WERI-Rb-1 (cell line): ENCODE data around the gene SLC4A5.
A peak's percentile ranks its signal among the peaks of the same experiment; 100 is the strongest.

ENCODE experiments used
- DNase-seq: peaks from one replicate; pipeline ENCODE4 v3.0.0-alpha.2; 2020
- H3K27ac ChIP-seq: fragments of 250-450 bp; sonication (Bioruptor Pico); 2 replicates; pipeline ENCODE4 v1.5.1; 2020; ENCODE audit warnings: mild to moderate bottlenecking, moderate library complexity
- H3K27me3 ChIP-seq: fragments of 250-450 bp; sonication (Bioruptor Pico); 2 replicates; pipeline ENCODE4 v1.5.1; 2021; ENCODE audit warnings: mild to moderate bottlenecking, low read depth, moderate library complexity; ENCODE audit not compliant: insufficient read depth, severe bottlenecking
- H3K36me3 ChIP-seq: fragments of 250-450 bp; sonication (Bioruptor Pico); 2 replicates; pipeline ENCODE4 v1.5.1; 2020; ENCODE audit warnings: mild to moderate bottlenecking, moderate library complexity
- H3K4me3 ChIP-seq: 2 replicates; pipeline ENCODE4 v1.5.1; 2011; ENCODE audit warnings: low read depth, mild to moderate bottlenecking, control low read depth, low read length
- H3K9me3 ChIP-seq: fragments of 250-450 bp; sonication (Bioruptor Pico); 2 replicates; pipeline ENCODE4 v1.5.1; 2021; ENCODE audit warnings: mild to moderate bottlenecking, moderate library complexity; ENCODE audit not compliant: severe bottlenecking
- TF ChIP-seq, protein P1 (sequence below): IDR thresholded peaks from 2 replicates; pipeline ENCODE4 v1.5.1; 2011; ENCODE audit warnings: low read depth, mild to moderate bottlenecking, control low read depth, inconsistent platforms, low read length

Gene SLC4A5

DNA sequence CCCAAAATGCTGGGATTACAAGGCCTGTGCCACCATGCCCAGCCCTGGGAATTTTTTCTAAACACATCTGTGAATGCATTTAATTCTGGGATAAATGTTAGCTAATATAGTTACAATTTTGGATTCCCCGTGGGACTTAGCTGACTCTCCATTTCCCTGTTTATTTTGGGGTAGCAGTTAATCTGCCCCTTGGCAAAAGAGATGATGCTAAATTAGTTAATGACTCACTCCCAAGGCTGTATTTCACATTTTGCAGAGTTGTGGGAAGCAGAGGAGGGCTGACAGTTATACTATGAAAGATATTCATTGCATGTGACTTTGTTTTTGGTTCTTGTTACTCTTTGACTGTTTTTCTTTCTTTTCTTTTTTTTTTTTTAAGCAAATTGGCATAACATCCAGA, 141.6 kb downstream of the SLC4A5 start:
- no peak overlapping the region for H3K4me3 ChIP-seq
- TF ChIP-seq, protein P1, sequence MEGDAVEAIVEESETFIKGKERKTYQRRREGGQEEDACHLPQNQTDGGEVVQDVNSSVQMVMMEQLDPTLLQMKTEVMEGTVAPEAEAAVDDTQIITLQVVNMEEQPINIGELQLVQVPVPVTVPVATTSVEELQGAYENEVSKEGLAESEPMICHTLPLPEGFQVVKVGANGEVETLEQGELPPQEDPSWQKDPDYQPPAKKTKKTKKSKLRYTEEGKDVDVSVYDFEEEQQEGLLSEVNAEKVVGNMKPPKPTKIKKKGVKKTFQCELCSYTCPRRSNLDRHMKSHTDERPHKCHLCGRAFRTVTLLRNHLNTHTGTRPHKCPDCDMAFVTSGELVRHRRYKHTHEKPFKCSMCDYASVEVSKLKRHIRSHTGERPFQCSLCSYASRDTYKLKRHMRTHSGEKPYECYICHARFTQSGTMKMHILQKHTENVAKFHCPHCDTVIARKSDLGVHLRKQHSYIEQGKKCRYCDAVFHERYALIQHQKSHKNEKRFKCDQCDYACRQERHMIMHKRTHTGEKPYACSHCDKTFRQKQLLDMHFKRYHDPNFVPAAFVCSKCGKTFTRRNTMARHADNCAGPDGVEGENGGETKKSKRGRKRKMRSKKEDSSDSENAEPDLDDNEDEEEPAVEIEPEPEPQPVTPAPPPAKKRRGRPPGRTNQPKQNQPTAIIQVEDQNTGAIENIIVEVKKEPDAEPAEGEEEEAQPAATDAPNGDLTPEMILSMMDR = no peak
- H3K27ac ChIP-seq = no peak overlapping the region
- H3K9me3 ChIP-seq = no peaks in the 10 kb centered on the region
- no peak for DNase-seq
- H3K27me3 ChIP-seq = no peaks in the 10 kb centered on the region
- peaks cover 58% of the 10 kb centered on the region for H3K36me3 ChIP-seq

DNA sequence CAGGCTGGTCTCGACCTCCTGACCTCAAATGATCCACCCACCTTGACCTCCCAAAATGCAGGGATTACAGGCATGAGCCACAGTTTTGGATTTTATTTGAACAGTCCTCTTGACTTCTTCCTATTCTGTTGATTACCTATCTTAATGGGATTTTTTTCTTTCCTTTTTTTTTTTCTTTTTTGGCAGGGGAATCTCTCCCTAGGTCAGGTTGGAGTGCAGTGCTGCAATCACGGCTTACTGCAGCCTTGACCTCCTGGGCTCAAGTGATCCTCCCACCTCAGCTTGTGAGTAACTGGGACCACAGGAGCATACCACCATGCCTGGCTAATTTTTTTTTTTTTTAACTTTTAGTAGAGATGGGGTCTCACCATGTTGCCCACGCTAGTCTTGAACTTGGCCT, 142.0 kb downstream of the SLC4A5 start:
- H3K27me3 ChIP-seq = no peaks in the 10 kb centered on the region
- H3K9me3 ChIP-seq = no peaks in the 10 kb centered on the region
- H3K4me3 ChIP-seq = no peak overlapping the region
- H3K36me3 ChIP-seq = peaks cover 54% of the 10 kb centered on the region
- H3K27ac ChIP-seq = no peak overlapping the region
- DNase-seq = no peak
- TF ChIP-seq, protein P1 = no peak

DNA sequence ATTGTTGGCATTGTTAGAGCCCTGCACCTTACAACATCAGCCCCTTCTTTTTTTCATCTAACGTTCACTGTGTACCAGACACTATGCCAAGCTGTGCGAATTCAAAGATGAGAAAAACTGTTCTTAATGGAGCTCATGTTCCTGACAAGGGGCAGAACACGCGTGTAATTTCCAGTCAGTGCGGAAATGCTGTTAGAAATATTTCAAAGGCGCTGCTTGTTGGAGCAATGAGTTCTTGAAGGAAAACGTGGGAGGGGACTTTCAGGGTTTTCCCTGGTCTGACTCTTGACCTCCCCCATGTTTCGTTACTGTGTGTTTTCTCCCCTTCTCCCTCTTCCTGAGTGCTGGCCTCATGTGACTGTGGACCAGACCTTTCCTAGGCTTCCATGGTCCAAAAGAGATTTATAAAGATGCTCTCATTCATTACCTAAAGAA, 143.3 kb downstream of the SLC4A5 start:
- no peaks in the 10 kb centered on the region for H3K27me3 ChIP-seq
- no peak for DNase-seq
- H3K36me3 ChIP-seq = peaks cover 47% of the 10 kb centered on the region
- peak overlapping the region; percentile 84 for H3K4me3 ChIP-seq
- TF ChIP-seq, protein P1 = no peak
- H3K27ac ChIP-seq = peak overlapping the region; percentile 97
- no peaks in the 10 kb centered on the region for H3K9me3 ChIP-seq

DNA sequence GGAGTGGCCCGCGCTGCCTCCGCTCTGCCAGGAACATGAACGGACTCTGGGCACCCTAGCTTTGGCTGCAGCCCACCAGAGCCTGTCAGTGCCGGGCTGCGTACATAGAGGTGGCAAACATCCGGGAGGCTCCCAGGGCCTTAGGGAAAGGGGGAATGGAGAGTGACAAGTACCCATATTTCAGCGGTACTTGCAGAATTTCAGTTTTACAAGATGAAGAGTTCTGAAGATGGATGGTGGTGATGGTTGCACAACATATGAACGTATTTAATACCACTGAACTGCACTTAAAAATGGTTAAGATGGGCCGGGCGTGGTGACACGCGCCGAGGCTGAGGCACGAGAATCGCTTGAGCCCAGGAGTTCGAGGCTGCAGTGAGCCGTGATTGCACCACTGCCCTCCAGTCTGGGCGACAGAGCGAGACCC, 143.9 kb downstream of the SLC4A5 start:
- Histone ChIP-seq H3K27me3 (no peaks in the 10 kb centered on the region), H3K27ac (peak overlapping the region; percentile 97), H3K4me3 (peak overlapping the region; percentile 84), H3K9me3 (no peaks in the 10 kb centered on the region), H3K36me3 (peaks cover 41% of the 10 kb centered on the region)
- TF ChIP-seq, protein P1 = no peak
- DNase-seq = no peak

DNA sequence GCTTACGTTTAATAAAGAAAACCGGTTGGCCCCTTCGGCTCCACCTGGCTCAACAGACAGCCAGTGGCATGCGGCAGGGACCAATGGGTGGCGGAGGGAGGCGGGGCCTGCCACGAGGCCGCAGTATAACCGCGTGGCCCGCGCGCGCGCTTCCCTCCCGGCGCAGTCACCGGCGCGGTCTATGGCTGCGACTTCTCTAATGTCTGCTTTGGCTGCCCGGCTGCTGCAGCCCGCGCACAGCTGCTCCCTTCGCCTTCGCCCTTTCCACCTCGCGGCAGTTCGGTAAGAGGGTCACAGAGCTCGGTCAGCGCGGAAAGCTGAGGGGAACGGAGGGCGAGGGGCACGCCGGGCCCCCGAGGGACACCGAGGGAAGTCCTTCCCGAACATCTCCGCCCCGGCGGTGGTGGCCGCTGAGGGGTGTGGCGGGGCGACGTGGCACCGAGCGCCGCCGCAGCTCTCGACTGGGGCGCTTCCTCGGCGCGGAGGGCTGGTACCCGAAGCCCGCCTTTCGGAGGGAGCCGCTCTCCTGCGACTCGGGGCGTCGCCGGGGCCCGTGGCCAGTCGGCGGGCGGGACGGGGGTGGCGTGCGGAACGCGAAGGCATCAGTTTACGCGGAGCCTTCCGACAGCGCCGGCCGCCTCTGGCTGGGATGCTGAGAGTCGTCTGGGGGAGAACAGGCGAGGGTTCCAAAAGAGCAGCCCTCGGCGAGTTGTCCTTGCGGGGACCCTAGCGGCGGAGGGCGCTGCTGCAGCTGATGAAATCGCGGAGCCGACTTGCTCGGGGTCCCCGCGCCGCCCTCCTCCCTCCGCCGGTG, 144.5 kb downstream of the SLC4A5 start, which contains the start of gene MTHFD2:
Gene MTHFD2, plus strand, starts transcription at position 155 of the 814 bp plus-strand sequence. Its CDS starts 27 bp downstream, at position 182.
- peak within 1 kb of the TSS; percentile 84 for H3K4me3 ChIP-seq
- peak; percentile 98 for DNase-seq
- no peaks in the 10 kb centered on the region for H3K27me3 ChIP-seq
- peaks cover 36% of the 10 kb centered on the region for H3K36me3 ChIP-seq
- TF ChIP-seq, protein P1 = peak; percentile 98
- H3K27ac ChIP-seq = peak within 1 kb of the TSS; percentile 97
- no peaks in the 10 kb centered on the region for H3K9me3 ChIP-seq
